Myocyte (in vitro differentiated cells): Measurements from ENCODE around the gene FGD3. TPM values are rescaled to one million over a fixed set of nuclear protein-coding genes. Genes with fewer than 3 reads are reported as not detected.
"Not testable (repeated sequence)": the region's sequence is repeated elsewhere in the genome, so short reads cannot be mapped to it uniquely, and the experiment has no call there.

Experiments
- DNase-seq: peaks from one replicate; pipeline ENCODE4 v3.0.0-alpha.2; 2012; ENCODE audit warnings: low read depth
- total RNA-seq: library from RNA; depleted of rRNA; stranded (reverse); fragments of >200 nt; gene quantifications from 2 replicates; pipeline ENCODE4 v1.2.3, GENCODE V29; 2014

Gene FGD3
- total RNA-seq, 1 donor from 2014 or later, result 0.86 TPM

- DNase-seq, result no peak
Observed at GRCh38 chr9:93005876-93006275, 58.6 kb downstream of the FGD3 start.

GRCh38 chr9:93007529-93008058, 60.3 kb downstream of the FGD3 start:
- no peak for DNase-seq

DNA sequence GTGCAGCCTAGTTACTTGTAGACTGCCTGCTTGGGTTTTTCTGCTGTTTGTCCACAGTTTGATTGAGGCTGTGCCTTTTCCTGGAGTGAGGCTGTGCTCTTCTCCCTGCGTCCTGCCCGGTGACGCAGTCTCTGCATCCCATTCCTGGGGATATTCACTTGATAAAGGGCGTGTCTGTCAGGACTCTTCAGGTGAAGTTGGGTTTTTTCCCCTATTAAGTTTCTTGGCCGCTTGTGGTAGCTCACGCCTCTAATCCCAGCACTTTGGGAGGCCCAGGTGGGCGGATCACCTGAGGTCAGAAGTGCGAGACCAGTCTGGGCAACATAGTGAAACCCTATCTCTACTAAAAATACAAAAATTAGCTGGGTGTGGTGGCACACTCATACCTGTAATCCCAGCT, 61.1 kb downstream of the FGD3 start:
- no peak for DNase-seq

DNA sequence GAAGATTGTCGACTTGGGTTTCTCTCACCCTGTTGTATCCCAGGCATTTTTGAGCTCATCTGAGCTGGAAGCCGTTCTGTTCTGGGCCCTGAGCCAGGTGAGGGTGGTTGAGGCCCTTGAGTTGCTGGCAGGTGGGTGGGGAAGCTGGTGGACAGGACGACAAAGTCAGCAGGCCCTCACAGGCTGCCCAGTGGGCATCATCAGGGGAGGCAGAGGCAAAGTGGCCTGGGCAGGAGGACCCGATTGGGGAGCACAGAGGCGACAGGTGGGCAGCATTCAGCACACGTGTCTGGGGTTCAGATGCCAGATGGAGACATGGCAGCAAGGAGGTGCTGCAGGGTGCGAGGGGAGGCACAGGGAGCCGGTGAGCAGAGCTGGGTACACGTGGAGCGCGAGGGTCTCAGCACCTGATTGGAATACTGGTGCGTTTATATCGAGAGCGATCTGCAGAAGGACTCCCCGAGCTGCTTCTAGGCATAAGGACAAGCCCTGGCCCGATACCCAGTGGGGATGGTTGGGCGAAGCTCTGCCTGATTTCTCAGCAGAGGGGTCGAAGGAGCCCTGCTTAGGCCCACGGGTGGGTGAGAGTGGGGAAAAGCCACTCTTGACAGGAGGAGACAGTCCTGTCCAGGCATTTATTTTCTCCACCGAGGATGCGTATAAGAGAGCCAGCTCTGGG, 62.2 kb downstream of the FGD3 start:
- DNase-seq, result no peak

- no peak for DNase-seq
Observed at GRCh38 chr9:93010056-93010455, 62.7 kb downstream of the FGD3 start.

DNA sequence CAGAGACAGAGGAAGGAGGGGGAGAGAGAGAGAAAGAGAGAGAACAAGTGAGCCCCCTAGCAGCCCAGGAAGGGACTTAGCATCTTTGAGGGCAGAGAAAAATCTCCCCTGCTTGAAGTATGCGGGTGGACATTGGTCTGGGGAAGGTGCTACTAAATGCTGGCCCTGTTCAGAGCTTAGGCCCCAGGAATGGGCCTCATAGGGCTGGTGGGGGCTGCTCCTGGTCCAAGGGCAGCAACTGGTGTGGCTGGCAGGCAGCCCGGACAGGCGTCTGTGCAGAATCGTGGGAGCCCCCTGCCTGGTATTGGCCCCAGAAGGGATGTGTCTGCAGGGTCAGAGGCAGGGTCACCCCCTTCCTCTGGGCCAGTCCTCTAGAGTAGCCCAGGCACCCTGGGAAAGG, 63.4 kb downstream of the FGD3 start:
- no peak for DNase-seq

DNA sequence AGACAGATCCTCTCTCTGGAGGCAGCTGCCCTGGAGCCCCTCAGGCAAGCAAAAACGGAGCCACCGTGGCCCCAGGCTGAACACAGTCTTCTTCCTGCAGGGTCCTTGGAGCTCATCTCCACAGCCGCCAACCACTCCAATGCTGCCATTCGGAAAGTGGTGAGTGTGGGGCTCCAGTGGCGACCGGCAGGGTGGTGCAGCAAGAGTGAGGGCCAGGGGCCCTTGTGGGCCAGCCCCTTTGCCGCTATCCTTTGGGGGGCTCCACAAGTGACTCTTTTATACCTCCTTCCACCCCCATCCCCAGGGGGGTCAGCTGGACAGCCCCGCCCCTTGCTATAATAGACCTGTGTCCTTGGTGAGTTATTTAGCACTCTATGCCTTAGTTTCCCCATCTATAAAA, 63.8 kb downstream of the FGD3 start:
- DNase-seq, result no peak

DNA sequence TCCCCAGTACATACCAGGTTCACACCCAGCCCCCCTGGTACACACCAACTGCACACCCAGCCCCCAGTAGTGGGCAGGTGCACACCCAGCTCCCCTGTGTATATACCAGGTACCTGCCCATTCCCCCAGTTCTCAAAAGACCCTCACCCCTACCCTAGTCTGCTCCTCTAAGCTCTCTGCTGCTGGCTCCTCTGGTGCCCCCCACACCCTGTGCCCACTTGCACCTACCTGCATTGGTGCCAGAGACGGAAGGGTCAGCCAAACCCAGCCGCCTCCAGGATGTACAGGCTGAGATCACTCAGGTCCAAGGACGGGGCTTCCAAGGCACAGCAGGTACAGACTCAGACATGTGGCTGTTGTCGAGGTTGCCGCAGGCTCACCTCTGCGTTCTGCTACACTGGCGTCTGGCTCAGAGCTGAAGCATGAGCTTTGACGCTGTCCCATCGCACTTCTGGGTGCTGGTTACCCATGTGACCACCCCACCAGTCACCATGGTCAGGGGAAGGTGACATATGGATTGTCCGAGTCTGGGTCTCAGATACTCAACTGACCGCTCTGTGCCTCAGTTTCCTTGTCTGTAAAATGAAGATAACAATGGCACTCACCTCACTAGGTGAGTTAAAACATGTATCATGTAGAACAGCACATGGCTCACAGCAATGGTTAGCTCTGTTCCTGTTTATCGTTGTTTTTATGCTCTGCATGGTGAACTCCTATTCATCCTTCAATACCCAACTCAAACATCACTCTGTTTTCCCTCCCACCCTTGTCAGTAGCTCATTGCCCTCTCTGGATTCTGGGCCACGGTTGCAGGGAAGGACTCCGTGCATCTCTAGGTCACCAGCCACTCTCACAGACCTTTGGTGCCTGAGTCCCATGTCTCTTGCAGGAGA, 65.9 kb downstream of the FGD3 start:
- DNase-seq, result no peak

DNA sequence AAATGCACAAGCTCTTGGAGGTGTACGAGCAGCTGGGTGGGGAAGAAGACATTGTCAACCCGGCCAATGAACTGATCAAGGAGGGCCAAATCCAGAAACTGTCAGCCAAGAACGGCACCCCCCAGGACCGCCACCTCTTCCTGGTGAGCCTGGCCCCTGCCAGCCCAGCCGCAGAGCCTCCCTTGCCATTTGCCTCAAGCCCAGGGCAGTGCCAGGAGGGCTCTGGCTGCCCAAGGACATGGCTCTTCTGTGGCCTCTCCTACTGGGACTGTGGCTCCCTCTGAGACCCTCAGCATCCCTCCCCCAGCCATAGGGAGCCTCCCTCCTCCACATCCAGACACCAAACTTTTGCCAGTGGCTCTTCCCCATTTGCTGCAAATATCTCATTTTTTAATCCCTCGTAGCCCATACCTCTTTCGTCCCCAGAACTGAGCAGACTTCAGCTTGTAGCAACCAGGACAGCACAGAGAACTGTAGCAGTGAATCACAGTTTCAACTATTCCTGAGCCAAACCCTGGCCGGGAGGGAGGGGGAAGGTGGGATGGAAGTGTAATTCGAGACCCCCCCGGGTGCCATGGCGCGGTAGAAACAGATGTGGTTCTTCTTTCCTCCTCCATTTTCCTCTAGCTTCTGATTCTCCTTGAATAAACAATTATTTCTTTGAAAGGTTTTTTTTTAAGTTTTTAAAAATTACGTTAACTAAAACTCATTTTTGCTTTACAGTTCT, 66.7 kb downstream of the FGD3 start:
- DNase-seq, result no peak

DNA sequence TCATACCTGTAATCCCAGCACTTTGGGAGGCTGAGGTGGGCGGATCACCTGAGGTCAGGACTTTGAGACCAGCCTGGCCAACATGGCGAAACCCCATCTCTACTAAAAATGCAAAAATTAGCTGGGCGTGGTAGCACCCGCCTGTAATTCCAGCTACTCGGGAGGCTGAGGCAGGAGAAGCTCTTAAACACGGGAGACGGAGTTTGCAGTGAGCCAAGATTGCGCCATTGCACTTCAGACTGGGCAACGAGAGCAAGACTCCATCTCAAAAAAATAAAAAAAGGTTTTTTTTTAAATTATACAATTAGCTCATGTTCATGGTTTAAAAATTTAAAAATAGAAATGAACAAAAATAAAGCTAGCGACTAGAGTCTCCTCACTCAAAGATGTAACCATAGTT, 67.9 kb downstream of the FGD3 start:
- not testable (repeated sequence) for DNase-seq

DNA sequence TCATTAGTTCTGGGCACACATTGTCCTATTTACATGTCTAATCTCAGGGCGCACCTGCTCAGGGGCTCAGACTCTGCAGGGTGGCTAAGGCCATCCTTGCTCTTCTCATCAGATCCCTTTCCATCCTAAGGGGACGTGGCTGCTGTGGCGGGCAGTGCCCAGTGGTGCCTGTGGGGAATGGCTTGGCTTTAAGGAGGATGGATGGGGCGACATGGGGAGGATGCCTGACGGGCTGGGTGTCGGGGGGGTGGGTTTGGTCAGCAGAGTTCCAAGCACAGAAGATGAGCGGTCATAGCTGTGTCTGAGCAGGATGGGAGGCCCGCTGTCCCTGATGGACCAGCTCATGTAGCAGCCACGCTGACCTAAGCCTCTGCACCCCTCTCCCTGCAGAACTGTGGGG, 70.3 kb downstream of the FGD3 start:
- DNase-seq, result no peak

DNA sequence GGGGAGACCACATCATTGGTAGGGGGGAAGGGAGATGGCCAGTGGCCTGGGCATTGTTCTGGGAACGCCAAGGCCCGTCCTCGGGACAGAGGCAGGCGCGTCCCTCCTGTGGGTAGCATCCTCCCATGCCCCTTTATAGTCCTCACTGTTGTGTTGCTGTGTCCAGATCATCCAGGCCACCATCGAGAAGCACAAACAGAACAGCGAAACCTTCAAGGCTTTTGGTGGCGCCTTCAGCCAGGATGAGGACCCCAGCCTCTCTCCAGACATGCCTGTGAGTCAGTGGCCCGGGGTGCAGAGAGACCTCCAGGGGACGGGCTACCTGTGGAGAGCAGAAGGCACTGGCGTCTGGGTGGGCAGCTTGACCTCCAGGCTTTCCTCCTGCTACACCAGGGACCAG, 72.8 kb downstream of the FGD3 start:
- DNase-seq, result no peak

- no peak for DNase-seq
Observed at GRCh38 chr9:93020771-93021670, 73.7 kb downstream of the FGD3 start.

- DNase-seq, result no peak
Observed at GRCh38 chr9:93022066-93022465, 74.7 kb downstream of the FGD3 start.

- DNase-seq, result no peak
Observed at GRCh38 chr9:93022721-93023520, 75.6 kb downstream of the FGD3 start.

GRCh38 chr9:93023521-93023815, 76.1 kb downstream of the FGD3 start:
- no peak for DNase-seq

GRCh38 chr9:93024646-93024910, 77.3 kb downstream of the FGD3 start:
- no peak for DNase-seq

DNA sequence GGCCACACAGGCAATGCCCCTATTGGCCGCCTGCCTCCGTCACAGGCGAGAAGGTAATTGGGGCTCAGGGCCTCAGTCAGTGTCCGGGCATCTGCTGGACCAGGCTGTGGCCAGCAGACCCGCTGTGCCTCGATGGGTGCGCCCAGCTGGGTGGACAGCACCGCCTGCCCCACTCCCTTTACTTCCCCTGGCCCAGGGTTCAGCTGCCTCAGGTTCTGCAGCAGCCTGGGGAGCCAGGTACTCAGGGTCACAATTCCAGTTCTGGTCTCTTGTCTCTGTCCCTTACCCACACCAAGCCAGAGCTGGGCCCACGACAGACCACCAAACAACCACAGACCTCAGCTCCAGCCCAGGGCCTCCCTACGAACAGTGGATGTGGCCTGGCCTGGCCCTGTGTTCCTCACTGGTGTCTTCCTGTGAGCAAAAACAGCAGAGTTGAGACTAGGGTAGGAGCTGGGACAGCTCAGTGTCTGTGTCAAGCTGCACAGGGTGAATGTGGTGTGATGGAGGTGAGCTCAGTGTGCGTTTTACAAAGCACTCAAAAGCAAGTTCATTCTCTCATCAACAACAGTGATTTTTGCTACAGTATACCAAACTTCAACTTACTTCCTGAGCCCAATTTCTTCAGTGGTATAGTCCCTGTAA, 77.8 kb downstream of the FGD3 start:
- no peak for DNase-seq

GRCh38 chr9:93025736-93026135, 78.4 kb downstream of the FGD3 start:
- DNase-seq, result no peak

GRCh38 chr9:93026640-93027039, 79.3 kb downstream of the FGD3 start:
- DNase-seq, result no peak
